ENCODE measurements around the gene PRDM16.

The PRDM16 gene

DNA sequence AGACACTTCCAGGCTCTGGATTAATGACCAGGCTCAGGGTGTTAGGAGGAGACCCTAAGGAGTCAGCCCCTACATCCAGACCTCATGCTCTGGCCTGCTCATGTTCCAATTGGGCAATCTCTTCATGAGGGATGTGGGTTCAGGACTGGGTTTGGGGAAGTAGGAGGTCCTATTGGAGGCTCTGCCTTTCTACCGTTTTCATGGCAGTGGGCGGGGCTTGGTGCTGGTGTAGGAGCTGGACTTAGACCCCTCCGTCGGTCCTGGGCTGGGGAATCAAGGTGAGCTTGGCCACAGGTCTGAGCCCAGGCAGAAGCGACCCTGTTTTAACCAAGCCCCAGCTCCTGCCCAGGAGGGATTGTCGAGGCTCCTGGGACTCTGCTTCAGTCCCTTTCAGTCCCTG is 123.4 kb downstream of the PRDM16 start:
- no peak overlapping the region for H3K27ac Mint-ChIP-seq
- no peaks in the 10 kb centered on the region for H3K9me3 Mint-ChIP-seq
- H3K4me1 Mint-ChIP-seq: no peaks in the 10 kb centered on the region
- ATAC-seq (replicated peaks) (no peak), DNase-seq (no peak)
- H3K36me3 Mint-ChIP-seq: peaks cover 0 to 1% of the 10 kb centered on the region in 2 donors
- H3K4me3 Mint-ChIP-seq: no peak overlapping the region
- peaks cover 23 to 31% of the 10 kb centered on the region in 2 donors for H3K27me3 Mint-ChIP-seq

DNA sequence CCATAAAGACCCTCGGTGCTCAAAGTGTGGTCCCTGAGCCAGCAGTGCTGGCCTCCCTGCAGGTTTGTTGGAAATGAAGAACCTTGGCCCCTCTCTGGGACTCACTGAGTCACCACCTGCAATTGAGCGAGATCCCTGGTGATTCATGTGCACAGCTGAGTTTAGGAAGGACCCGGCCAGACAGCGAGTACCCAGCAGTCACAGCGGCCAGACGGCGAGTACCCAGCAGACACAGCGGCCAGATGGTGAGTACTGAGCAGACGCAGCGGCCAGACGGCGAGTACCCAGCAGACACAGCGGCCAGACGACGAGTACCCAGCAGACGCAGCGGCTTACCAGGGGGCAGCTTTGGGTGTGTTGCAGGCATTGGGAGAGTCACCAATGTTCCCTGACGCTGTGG is 123.8 kb downstream of the PRDM16 start:
- H3K27me3 Mint-ChIP-seq: peaks cover 19 to 27% of the 10 kb centered on the region in 2 donors
- H3K9me3 Mint-ChIP-seq: no peaks in the 10 kb centered on the region
- no peak overlapping the region for H3K27ac Mint-ChIP-seq
- ATAC-seq (replicated peaks) (no peak), DNase-seq (no peak)
- no peak overlapping the region for H3K4me3 Mint-ChIP-seq
- H3K36me3 Mint-ChIP-seq: peaks cover 0 to 1% of the 10 kb centered on the region in 2 donors
- H3K4me1 Mint-ChIP-seq: no peaks in the 10 kb centered on the region

DNA sequence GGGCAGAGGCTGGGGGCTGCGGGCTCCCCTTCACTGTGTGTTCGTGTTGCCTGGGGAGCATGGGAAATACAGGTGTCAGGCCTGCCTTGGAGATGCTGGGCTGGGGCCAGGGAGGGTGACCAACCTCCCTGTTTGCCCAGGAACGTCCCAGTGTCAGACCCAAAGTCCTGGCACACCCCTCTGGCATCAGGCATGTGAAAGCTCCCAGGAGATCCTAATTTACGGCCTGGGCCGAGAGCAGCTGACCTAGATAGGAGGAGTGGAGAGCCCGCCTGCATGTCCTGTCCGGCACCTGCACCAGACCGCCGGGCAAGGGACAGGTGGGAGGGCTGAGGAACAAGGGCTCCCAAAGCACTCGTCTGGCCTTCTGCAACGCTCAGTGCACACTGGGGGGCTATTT is 124.8 kb downstream of the PRDM16 start:
- Mint-ChIP-seq H3K4me1 (no peaks in the 10 kb centered on the region), H3K27me3 (peaks cover 9 to 18% of the 10 kb centered on the region in 2 donors), H3K4me3 (no peak overlapping the region), H3K9me3 (no peaks in the 10 kb centered on the region), H3K27ac (no peak overlapping the region), H3K36me3 (peaks cover 0 to 1% of the 10 kb centered on the region in 2 donors)
- no peak for ATAC-seq (replicated peaks)
- DNase-seq: no peak

DNA sequence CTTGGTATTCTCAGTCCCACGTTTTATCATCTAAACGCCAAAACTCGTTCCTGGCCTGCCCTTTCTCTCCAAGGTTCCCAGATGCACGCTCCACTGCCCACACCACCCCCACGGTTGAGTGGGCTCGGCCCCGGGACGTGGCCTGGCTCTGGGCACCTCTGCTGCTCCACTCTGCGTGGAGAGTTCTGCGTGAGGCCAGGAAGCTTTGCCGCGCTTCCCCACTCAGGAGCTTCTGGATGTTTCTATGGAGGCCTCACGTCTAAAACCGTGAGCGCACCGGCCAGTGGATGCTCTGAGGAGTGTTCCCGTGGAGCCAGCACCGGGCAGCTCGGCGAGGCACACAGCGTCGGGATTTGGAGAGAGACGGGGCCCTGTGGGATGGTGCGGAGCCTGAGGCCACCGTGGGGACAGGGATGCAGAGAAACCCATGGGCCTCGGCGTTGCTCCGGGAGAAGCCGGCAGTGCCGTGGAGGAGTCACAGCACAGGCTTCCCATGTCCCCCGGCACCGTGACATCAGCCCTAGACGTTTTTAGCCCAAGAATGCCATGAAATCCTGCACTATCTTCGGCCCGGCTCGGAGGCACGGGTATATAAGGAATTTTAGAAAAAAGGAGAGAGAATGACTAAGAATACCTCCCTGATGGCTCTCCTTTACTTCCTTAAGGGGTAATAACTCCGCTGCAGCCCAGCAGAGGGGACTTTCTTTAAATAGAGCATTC is 125.9 kb downstream of the PRDM16 start:
- H3K9me3 Mint-ChIP-seq: no peaks in the 10 kb centered on the region
- no peak for DNase-seq

DNA sequence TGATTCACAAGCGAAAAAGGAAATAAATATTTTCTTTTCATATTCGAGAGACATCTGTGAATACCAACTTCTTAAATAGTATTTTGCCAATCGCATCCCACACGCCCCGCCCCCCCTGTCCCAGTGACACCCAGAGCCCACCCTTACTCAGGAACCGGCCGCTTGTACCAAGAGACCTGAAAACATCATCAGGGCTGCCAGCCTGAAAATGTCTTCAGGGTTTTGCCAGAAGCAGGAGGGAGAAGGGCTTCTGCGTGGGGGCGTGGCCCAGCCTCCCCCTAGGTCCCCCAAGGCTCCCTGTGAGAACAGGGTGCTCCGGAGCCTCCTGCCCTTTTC is 126.4 kb downstream of the PRDM16 start:
- no peaks in the 10 kb centered on the region for H3K9me3 Mint-ChIP-seq
- DNase-seq (no peak), ATAC-seq (replicated peaks) (no peak)
- peaks cover 0 to 1% of the 10 kb centered on the region in 2 donors for H3K36me3 Mint-ChIP-seq
- H3K4me1 Mint-ChIP-seq: no peaks in the 10 kb centered on the region
- peaks cover 0 to 2% of the 10 kb centered on the region in 2 donors for H3K27me3 Mint-ChIP-seq
- H3K4me3 Mint-ChIP-seq: no peak overlapping the region
- H3K27ac Mint-ChIP-seq: no peak overlapping the region

More for the DNA sequence above, 125.9 kb downstream of the PRDM16 start:
- ATAC-seq (replicated peaks): no peak
- Mint-ChIP-seq H3K4me1 (no peaks in the 10 kb centered on the region), H3K27ac (no peak overlapping the region), H3K4me3 (no peak overlapping the region), H3K36me3 (peaks cover 0 to 1% of the 10 kb centered on the region in 2 donors), H3K27me3 (peaks cover under 1 to 7% of the 10 kb centered on the region in 2 donors)

DNA sequence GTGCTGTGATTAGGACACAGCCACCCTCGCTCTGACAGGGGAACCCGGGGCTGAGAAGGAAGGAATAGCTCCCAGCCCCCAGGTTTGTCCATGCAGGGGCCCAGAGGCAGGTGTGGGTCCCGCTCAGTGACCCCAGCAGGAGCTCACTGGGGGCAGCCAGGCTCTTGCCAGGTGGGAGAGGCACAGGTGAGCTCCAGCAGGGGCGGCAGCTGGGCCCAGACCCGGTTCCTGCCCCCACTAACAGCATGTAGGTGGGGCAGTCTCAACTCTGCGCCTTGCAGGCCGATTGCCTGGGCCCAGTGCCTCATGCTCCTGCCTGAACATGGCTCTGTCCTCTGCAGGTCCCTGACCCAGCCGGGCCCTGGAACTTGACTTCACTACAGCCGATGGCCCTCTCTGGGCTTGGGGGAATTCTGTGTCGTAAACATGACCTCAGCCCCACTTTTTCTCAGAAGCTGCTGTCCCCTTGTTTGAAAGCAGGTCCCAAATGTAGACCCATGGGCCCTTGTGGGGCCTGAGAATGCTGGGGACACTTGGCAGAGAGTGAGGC is 127.0 kb downstream of the PRDM16 start:
- Mint-ChIP-seq H3K9me3 (no peaks in the 10 kb centered on the region), H3K27me3 (no peaks in the 10 kb centered on the region), H3K27ac (no peak overlapping the region), H3K4me1 (no peaks in the 10 kb centered on the region), H3K4me3 (no peak overlapping the region), H3K36me3 (peaks cover 0 to 1% of the 10 kb centered on the region in 2 donors)
- no peak for ATAC-seq (replicated peaks)
- DNase-seq: no peak

DNA sequence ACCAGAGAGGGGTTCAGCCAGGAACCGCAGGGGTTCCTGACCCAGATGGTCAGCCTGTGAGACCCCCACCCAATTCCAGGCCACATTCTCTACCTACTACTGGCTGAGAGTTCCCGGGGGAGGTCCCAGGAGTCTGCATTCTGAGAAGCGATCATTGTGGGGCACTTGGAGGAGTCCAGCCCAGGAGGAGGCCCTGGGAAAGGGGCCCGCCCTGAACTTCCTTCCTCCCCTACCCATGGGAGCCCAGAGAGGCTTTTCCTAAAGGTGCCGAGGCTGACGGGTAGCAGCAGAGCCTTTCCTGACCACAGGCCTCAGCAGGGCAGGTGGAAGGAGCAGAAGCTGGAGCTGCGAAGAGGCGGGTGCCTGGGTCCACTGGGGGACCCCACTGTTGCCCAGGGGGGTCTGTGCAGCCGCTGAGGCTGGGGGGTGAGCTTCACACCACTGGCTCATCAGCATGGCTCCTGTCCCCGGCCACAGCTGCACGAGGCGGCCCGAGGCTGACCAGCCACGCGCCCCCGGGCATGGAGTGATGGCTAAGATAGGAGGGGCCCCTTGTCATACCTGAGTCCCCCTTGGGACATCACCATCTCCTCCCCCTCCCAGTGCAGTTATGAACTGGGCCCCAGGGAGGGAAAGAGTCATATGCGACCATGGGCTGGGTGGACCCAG is 127.7 kb downstream of the PRDM16 start:
- Mint-ChIP-seq H3K9me3 (no peaks in the 10 kb centered on the region), H3K27ac (no peak overlapping the region), H3K4me1 (no peaks in the 10 kb centered on the region), H3K27me3 (no peaks in the 10 kb centered on the region), H3K4me3 (no peak overlapping the region), H3K36me3 (no peaks in the 10 kb centered on the region)
- ATAC-seq (replicated peaks) (no peak), DNase-seq (no peak)

DNA sequence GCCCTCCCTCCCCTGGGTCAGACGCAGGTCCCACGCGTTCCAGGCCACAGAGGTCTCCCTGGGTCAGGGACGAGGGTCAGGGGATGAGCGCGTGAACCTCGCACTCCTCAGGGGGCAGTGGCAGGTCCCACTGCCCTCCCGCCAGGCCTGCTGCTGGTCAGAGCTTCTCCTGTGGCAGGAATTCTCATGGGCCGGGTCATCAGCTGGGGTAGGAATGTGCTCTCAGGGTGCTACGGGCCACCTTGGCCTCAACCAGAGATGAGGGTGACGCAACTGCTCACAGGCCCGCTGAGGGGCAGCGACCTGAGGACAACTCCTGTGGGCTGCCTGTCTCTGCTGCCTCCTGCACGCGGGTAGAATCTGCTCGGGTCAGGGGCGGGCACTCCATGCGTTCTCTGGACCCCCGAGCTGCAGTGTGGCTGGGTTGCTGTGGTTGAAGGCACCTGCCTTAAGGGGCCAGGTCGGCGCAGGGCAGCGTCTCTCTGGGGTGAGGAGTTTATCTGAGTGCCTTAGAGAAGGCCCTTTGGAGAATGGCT is 128.8 kb downstream of the PRDM16 start:
- DNase-seq (no peak), ATAC-seq (replicated peaks) (no peak)
- Mint-ChIP-seq H3K36me3 (no peaks in the 10 kb centered on the region), H3K9me3 (no peaks in the 10 kb centered on the region), H3K27ac (no peak overlapping the region), H3K4me3 (no peak overlapping the region), H3K4me1 (no peaks in the 10 kb centered on the region), H3K27me3 (no peaks in the 10 kb centered on the region)

DNA sequence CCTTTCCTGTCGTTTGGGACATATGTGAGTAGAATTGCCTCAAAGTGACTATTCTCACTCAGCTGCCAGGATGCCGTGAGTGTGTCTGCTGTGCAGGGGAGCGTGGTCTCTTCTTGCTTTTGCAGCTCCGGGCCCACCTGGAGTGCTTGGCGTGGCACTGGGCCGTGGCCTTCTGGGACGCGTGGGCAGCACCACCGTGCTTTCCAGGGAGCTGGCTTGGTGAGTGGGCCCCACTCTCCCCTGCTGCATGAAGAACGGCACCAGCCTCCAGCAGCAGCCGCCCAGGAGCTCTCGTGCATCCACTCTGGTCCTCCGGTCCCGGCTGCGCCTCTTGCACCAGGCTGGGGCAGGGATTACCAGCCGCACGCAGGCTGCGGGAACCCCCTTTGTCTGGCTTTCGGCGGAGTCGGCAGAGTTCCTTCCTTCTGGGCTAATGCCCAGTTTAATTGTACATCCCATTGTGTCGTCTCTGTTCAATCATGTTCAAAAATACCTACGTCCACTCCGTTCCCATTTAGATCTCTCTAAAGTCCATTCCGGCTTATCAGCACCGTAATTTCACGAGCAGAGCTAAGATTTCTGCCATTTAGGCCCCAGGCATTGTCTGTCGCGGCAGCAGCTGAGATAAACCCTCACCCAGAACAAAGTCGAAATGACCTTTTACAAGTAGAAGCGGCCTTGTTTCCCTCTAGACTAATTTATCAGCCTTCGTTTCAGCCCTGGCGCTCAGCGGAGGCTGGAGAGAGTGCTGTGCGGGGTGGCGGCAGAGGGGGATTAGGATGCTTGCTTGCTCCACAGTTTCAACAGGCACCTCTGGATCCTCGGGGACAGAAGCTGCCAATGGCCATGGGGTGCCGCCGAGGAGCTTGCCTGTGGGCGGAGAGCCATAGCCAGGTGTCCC is 129.6 kb downstream of the PRDM16 start:
- Mint-ChIP-seq H3K4me3 (no peak overlapping the region), H3K9me3 (no peaks in the 10 kb centered on the region), H3K27ac (no peak overlapping the region), H3K27me3 (no peaks in the 10 kb centered on the region), H3K36me3 (no peaks in the 10 kb centered on the region), H3K4me1 (no peaks in the 10 kb centered on the region)
- DNase-seq (no peak), ATAC-seq (replicated peaks) (no peak)

DNA sequence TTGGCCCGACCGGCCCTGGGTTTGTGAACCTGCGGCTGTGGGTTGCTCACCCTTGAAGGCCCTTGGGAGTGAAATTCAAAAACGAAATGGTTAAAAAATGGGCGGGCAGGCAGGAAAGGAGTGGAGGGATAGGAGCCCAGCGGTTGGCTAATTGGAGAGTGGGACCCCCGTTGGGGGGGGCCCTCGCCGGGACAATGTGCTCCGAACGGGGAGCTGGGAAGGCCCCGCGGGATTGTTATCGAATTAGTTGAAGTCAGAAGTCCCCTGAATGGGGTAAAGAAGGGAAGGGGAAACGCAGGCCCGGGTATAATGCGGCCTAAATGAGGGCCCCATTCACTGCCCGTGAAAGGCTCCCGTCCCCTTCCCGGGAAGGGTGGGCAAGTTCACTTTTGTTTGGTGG is 135.7 kb downstream of the PRDM16 start:
- ATAC-seq (replicated peaks) (no peak), DNase-seq (no peak)
- Mint-ChIP-seq H3K27ac (no peak overlapping the region), H3K36me3 (no peaks in the 10 kb centered on the region), H3K4me3 (no peak overlapping the region), H3K4me1 (no peaks in the 10 kb centered on the region), H3K9me3 (no peaks in the 10 kb centered on the region), H3K27me3 (no peaks in the 10 kb centered on the region)

DNA sequence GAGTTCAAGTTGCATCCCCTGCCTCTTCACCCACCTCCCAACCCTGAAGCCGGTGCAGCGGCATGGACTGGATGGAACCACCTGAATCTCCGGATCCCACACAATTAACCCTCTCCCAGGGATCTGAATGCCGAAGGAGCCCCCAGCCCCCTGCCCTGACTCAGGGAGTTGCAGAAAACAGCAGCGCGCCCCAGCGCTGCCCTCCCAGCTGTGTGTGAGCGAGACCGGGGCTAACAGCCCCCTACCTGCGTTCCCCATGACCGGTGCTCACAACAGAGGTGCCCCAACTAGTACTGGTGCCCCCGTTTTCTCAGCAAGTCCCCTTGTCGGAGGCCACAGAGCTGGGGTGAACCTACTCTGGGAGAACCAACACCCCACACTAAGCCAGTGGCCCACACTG is 136.8 kb downstream of the PRDM16 start:
- DNase-seq: no peak
- H3K4me1 Mint-ChIP-seq: no peaks in the 10 kb centered on the region
- H3K36me3 Mint-ChIP-seq: no peaks in the 10 kb centered on the region
- no peak overlapping the region for H3K27ac Mint-ChIP-seq
- no peaks in the 10 kb centered on the region for H3K27me3 Mint-ChIP-seq
- H3K9me3 Mint-ChIP-seq: no peaks in the 10 kb centered on the region
- H3K4me3 Mint-ChIP-seq: no peak overlapping the region
- ATAC-seq (replicated peaks): no peak

DNA sequence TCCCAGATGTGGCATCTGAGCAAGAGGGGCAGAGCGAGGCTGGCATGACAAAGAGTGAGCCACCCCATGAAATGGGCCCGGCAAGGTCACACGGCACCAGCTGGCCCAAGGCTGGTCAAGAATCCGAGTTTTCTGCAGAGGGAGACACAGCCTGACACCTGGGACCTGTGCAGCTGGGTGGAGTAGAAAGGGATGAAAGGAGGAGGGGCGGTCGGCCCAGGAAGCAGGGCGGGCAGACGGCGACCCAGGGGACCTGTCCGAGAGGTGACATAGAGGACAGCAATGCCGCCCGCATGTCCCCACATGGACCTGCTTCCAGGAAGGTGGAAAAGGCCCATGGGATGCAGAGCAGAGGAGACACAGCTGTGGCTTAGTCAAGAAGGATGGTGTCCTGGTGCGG is 137.7 kb downstream of the PRDM16 start:
- Mint-ChIP-seq H3K4me1 (no peaks in the 10 kb centered on the region), H3K27ac (no peak overlapping the region), H3K36me3 (no peaks in the 10 kb centered on the region), H3K9me3 (no peaks in the 10 kb centered on the region), H3K4me3 (no peak overlapping the region), H3K27me3 (no peaks in the 10 kb centered on the region)
- DNase-seq (no peak), ATAC-seq (replicated peaks) (no peak)

DNA sequence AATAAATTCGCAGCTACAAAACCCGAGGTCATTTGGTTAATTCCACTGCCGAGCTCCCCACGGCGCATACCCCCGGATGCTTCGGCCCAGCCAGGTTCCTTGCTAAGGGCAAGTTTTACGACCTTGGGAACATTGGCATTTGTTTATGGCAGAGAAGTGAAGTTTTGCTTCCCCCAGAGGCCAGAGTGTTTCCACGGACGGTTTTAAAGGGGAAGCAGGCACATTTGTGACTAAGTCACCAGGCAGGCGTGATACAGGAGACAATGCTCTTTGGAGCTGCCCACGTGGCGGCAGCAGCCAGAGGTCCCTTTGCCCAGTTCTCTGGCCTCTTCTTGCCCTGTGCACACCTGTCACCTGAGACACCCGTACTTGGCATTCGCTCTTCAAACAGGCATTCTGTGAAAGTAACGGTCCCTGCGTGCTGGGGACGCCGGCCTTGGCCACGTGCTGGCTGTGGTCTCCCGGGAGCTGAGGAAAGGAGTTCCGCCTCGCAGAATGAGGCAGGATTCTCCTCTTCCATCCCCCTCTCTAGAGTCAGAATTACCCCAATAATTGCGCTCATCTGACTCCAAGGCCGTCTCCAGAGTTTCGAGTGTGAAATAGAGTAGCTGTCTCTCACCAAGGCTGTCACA is 138.3 kb downstream of the PRDM16 start:
- no peaks in the 10 kb centered on the region for H3K27me3 Mint-ChIP-seq
- no peak overlapping the region for H3K4me3 Mint-ChIP-seq
- ATAC-seq (replicated peaks): peak in 1 of 2 donors; percentile 16

DNA sequence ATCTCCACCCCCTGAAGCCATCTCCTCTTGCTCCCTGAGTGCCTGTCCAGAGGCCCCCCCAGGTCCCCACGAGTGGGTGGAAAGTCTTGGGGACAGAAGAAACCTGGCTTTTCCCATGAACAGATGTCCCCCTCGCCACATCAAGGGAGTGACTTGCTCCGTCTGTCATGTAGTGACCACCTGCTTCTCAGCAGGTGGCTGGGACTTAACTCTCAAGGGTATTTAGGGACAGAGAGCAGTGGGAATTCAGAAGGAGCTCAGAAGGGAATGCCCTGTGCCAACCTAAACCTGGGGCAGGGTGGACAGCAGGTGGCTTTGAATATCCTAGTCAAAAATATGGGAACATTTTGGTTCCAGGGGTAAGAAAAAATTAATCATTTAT is 139.8 kb downstream of the PRDM16 start:
- Mint-ChIP-seq H3K4me1 (no peaks in the 10 kb centered on the region), H3K27ac (no peak overlapping the region), H3K27me3 (peaks cover 0 to 4% of the 10 kb centered on the region in 2 donors), H3K4me3 (no peak overlapping the region), H3K9me3 (no peaks in the 10 kb centered on the region), H3K36me3 (no peaks in the 10 kb centered on the region)
- DNase-seq (no peak), ATAC-seq (replicated peaks) (no peak)

More for the DNA sequence above, 138.3 kb downstream of the PRDM16 start:
- H3K27ac Mint-ChIP-seq: no peak overlapping the region
- no peaks in the 10 kb centered on the region for H3K4me1 Mint-ChIP-seq
- no peaks in the 10 kb centered on the region for H3K9me3 Mint-ChIP-seq
- no peaks in the 10 kb centered on the region for H3K36me3 Mint-ChIP-seq
- DNase-seq: no peak

Data from stimulated activated naive B cell treated with anti-CD40 and anti-IgM and Interleukin-4, amounts not matched to agents 10 μg/mL and 1 μg/mL and 100 μg/mL, for 72 hours (primary cell).